HG02623 (cell line): ENCODE data around the gene SHROOM3.
"Not testable (repeated sequence)": the region's sequence is repeated elsewhere in the genome, so short reads cannot be mapped to it uniquely, and the experiment has no call there.

ENCODE experiments used
- ATAC-seq: cut with Tn5 transposase; IDR thresholded peaks from one replicate; pipeline ENCODE4 v1.9.1; 2021; ENCODE audit warnings: moderate library complexity; ENCODE audit not compliant: unreplicated experiment

Gene SHROOM3

DNA sequence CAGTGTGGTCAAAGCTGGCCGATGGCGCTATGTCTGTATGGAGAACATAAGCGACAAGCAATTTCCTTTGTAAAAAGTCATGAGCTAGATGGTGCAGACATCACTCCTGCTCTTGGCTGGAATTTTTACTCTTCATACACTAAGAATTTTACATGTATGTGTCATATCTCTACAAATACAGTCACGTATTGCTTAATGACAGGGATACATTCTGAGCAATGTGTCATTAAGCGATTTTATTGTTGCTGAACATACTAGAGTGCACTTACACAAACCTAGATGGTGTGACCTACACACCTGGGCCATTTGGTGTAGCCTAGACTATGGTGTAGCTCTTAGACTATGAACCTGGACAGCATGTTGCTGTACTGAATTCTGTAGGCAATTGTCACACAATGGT is 277.5 kb downstream of the SHROOM3 start:
- no peak for ATAC-seq

DNA sequence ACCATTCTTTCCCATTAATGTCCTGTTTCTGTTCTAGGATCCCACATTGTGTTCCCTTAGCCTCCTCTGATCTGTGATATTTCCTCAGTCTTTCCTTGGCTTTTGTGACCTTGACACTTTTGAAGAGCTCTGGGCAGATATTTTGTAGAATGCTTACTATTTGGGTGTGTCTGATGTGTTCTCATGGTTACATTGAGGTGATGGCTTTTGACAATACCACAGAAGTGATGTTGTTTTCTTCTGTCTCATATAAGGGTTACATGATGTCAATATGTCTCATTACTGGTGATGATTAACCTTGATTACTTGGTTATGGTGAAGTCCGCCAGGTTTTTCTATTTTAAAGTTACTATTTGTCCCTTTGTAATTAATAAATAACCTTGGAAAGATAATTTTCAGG is 279.2 kb downstream of the SHROOM3 start:
- no peak for ATAC-seq

DNA sequence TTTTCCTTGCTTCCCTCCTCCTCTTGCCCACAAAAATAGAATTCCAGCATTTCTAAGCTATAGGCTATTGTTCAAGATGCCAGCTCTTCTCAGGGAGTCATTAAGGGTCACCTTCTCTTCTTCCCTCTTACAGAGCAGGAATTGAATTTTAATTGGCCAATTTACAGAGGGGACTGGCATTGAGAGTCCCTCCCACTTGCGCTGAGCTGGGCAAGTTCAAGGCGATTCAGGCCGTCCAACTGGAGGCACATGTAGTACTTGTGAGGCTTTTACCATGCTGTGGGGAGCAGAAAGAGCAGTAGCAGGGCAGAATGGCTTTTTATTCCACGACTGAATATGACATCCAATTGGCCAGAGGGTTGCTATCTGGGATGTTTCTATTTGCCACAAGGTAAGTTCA is 281.0 kb downstream of the SHROOM3 start:
- ATAC-seq = no peak

DNA sequence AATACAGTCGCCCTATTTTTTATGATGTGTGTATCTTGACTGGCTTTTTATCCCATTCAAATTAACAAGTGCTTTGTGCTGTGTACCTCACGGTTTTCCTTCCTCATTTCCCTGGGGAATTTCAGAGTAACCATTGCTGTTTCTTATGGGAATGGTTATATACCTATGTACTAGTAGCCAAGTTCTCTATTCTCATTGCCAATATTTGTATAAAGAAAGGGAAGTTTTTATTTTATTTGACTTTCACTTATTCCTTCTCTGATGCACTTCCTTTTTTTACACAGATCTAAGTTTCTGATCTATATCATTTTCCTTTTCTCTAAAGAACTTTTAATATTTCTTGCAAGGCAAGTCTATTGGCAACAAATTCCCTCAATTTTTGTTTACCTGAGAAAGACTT is 281.6 kb downstream of the SHROOM3 start:
- no peak for ATAC-seq

- ATAC-seq = no peak
Measured at GRCh38 chr4:76717431-76717830, 282.4 kb downstream of the SHROOM3 start.

- no peak for ATAC-seq
Measured at GRCh38 chr4:76718021-76718420, 283.0 kb downstream of the SHROOM3 start.

GRCh38 chr4:76718831-76719230 is 283.8 kb downstream of the SHROOM3 start:
- ATAC-seq = no peak

- no peak for ATAC-seq
Measured at GRCh38 chr4:76720121-76720520, 285.1 kb downstream of the SHROOM3 start.

DNA sequence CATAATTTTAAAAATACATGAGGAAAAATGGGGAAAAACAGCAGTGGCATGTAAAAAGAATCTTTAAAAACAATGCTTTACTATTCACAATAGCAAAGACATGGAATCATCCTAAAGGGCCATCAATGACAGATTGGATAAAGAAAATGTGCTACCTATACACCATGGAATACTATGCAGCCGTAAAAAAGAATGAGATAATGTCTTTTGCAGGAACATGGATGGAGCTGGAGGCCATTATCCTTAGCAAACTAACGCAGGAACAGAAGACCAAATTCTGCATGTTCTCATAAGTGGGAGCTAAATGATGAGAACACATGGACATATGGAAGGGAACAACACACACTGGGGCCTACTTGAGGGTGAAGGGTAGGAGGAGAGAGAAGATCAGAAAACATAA is 287.1 kb downstream of the SHROOM3 start:
- not testable (repeated sequence) for ATAC-seq

DNA sequence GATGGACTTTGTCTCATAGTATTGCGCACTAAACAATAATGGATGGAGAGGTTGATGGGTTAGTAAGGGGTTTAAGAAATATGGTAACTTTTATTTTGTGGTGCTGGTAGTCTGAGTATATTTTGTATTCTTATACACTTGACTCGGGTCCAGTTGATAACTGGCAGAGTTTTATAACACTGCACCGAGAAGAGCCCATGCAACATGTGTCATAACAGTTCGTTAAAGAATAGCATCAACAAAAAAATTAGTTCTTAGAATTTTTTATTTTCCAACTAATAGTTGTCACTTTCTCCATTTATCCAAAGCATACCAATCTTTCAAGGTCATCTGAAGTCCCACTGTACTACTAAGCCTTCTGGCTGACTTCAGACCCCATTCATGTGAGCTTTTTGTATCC is 287.8 kb downstream of the SHROOM3 start:
- ATAC-seq = no peak

DNA sequence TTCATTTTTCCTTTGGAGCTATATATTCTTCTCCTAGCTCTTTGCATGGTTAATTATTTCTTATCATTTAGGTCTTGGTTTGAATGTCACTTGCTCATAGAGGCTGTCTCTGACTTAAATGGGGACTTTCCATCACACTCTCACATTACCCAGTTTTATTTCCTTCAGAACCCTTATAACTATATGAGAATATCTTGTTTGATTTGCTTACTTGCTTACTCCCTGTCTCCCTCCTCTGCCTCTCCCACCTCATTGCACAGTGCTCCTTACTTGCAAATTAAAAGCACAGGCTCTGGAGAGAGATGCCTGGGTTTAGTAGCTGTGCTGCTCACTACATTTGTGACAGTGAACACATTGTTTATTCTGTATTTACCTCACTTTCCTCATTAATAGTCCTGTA is 288.3 kb downstream of the SHROOM3 start:
- no peak for ATAC-seq

DNA sequence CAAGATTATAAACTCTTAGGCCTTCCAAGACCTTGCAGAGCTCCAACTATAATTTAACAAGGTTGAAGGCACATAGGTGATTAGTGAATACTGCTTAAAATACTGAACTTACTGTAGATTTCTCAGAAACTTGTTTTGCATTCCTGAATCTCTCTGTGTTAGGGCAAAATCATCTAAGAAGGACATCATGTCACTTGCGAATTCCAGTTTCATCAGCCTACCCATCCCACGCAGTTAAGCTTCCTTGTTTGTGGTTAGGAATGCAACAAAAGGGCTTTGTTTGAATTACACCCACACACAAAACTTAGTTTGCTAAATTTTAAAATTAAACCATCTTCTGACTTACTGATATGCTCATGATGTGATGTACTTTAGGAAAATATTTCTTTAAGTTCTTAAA is 288.9 kb downstream of the SHROOM3 start:
- no peak for ATAC-seq

- ATAC-seq = no peak
Measured at GRCh38 chr4:76725039-76725438, 290.0 kb downstream of the SHROOM3 start.

GRCh38 chr4:76726176-76726575 is 291.1 kb downstream of the SHROOM3 start:
- ATAC-seq = no peak

DNA sequence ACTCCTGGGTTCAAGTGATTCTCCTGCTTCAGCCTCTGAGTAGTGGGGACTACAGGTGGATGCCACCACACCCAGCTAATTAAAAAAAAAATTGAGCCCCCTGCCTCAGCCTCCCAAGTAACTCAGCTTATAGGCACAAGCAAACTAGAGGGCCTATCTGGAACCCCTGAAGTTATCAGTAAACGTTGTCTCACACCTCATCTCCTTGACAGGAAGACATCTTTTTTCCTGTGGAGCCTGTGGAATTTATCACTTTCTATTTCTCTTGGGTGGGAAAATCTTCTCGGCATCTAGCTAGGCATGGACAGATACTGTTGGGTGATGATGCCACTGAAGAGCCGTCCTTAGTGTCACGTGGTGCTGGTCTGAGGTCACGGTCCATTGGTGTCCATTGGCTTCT is 291.6 kb downstream of the SHROOM3 start:
- no peak for ATAC-seq

- not testable (repeated sequence) for ATAC-seq
Measured at GRCh38 chr4:76727934-76728333, 292.9 kb downstream of the SHROOM3 start.

- ATAC-seq = peak; percentile 49
Measured at GRCh38 chr4:76729460-76729859, 294.4 kb downstream of the SHROOM3 start.

- no peak for ATAC-seq
Measured at GRCh38 chr4:76729980-76730379, 295.0 kb downstream of the SHROOM3 start.

- ATAC-seq = no peak
Measured at GRCh38 chr4:76732246-76732645, 297.2 kb downstream of the SHROOM3 start.

DNA sequence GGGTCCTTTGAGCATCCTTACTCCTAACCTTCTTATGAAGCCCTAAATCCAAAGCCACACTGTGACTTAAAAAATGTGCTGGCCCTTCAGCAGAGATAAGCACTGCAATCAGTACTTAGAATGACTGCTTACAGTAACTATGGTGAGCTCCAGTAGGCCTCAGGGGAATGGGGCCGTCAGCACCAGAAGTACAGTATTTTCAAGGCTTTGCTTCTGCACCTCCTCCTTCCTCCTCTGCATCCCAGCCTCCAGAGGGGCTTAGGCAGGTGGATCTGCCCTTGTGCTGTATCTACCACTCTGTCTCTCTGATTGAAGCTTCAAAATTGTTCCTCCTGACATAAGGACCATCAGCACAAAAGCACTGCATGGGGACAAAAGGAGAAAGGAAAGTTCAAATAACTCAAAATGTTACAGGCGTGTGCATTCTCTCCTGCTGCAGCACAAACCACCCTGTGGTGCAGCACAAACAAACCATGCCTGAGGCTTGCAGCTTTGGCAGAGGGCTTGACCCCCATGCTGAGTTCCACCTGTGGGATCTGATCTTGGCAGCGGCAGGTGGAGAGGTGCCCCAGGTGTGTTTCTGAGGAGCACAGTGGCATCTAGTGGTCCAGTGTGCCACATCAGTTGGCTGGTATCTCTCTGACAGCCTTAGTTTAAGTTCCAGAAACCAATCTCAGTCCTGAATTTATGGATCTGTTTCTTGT is 298.2 kb downstream of the SHROOM3 start:
- ATAC-seq = no peak

DNA sequence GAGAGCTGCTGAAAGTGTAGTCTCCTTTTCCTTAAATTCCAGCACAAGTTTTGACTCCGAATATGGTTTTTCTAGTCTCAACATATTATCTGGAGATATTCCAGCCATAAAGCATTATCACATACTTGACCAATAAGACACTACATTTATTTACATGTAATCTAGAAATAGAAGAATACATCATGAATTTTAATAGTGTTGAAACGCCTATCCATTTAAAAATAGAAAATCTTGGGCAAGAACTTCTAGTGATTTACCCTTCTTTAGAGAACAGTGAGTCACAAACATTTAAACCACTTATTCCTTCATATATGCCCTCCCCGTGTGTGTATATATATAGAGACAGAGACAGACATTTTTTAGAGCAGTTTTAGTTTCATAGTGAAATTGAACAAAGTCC is 301.4 kb downstream of the SHROOM3 start:
- no peak for ATAC-seq

DNA sequence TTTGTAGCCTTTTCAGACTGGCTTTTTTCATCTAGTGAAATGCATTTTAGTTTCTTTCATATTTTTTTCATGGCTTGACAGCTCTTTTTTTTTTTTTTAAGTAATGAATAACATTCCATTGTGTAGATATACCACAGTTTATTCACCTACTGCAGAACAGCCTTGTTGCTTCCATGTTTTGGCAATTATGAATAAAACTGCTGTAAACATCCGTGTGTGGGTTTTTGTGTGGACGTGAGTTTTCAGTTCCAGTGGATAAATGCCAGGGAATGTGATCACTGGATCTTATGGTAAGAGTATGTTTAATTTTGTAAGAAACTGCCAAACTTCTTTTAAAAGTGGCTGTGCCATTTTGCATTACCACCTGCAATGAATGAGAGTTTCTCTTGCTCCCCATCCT is 302.2 kb downstream of the SHROOM3 start:
- ATAC-seq = no peak

- ATAC-seq = no peak
Measured at GRCh38 chr4:76737771-76738085, 302.7 kb downstream of the SHROOM3 start.
